NOMO-1 treated with dmso at 0.1 percent for 144 hours (cell line): Measurements from ENCODE around the gene MEGF11.
A peak's percentile ranks its signal among the peaks of the same experiment; 100 is the strongest.
"Not testable (repeated sequence)": the region's sequence is repeated elsewhere in the genome, so short reads cannot be mapped to it uniquely, and the experiment has no call there.

Source experiments
- DNase-seq: peaks from one replicate; lab custom pipeline; 2025; ENCODE audit not compliant: unreplicated experiment; lab: John Stamatoyannopoulos, UW

Gene MEGF11

DNA sequence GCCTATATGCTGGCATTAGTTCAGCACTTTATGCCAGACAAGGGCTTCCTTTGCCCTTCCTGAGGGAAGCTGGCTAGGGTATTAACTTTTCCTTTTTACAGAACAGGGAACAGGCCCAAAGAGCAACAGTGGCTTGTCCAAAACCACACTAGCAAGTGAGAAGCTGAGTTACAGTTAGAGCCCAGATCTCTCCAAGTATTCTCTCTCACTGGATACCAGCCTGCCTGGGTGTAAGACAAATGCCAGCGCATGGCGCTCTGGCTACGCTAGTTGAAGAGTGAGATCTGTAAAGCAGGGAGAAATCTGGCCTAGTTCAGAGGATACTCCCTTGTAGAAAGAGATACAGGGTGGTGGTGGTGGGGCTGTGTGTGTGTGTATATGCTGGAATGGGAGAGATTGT, 345.9 kb downstream of the MEGF11 start:
- no peak for DNase-seq

DNA sequence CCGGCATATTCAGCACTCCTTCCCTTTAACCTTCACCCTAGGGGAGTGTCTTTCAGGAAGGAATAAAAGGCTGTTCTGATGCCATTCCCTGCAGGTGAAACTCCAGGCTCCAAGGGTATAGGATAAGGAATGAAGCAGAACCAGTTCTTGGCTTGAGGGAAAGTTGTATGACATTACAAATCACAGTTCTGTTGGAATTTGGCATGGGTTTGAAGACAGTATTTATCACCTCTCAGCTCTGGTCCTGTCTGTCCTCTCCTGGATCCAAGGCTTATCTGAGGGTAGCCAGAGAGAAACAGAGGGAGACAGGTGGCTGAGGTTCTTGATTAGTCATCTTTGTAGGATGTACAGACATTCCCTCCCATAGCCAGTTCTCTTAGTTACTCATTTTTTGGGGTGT, 347.2 kb downstream of the MEGF11 start:
- no peak for DNase-seq

DNA sequence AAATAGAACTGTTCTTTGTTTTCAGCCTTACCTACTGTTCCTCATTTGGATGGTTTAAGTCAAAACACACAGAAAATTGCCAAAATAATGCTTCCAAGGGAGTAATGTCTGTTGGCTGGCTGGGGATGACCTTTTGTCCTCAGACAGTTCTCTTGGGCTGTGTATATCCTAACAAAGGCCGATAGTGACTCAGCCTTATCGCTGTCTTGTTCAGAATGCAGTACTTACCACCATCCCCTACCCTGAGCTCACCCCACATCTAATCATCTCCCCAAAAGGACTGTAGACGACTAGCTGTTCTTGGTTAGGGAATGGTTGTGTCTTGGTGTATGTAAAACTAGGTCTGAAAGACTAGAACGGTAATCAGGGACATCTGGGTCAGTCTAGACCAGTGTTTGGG, 349.2 kb downstream of the MEGF11 start:
- DNase-seq: no peak

DNA sequence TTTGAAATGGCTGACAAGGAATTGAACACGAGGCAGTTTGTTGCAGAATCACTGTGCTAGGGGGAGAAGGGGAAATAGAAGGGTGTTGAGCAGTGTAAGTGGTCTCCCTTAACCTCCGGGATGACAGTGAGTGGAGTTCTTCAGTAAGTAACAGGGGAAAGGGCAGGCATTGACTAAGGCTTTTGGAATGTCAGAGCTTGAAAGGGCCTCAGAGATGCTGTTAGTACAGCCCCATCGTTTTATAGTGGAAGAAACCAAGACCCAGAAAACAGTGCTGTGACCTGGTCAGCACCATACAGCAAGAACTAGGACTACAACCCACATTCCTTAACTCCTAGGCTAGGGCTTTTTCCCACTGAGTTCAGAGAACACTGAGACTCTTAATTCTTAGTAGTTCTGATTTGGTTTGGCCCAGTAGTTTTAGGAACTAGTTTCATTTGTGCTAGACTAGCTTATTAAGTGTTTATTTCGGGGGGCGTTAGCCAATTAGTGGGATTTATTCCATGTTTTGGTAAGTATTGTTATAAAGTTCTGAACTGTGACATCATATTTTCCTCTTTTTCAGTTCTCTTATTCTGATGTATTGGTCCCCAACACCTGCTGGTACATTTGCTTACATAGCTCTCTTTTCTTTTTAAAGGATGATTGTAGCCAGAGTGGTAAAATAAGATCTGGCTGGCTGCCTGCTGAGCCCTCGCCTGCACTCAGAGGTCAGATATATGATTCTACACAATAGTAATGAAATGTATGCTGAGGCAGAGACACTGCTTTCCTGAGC, 350.1 kb downstream of the MEGF11 start:
- no peak for DNase-seq

DNA sequence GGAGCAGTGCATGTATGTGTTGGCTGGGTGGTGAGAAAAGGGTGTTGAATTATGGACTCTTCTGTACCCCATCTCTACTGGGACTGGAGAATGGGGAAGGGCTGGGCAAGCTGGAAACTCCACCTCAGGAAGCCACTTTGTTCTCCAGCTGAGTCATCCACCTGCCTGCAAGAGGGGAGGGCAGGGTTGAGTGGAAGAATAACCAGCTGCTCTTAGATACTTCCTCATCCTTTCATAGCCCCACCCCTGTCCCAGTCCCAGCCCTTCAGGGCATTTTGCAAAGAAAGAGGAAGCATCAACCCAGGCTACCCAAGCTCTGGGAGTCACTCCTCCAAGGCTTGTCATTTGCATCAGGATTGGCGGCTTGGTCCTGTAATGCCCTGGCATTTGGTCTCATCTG, 351.2 kb downstream of the MEGF11 start:
- peak; percentile 95 for DNase-seq

DNA sequence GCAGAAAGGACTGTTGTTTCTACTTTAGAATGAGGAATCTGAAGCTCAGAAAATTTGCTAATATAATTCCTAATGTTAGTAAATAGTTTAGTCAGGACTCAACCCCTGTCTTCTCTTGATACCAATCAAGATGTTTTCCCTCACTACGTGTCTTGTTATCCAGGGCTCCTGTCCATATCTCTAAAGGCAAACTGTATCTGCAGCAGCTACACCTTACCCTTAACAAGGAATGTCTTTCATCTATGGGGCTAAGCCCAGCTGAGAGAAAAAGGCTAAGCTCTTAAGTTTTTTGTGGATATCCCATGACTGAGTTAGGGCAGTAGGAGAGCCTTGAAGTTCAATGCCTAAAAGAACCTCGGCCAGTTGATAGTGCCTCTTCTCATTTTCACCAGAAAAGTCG, 351.7 kb downstream of the MEGF11 start:
- no peak for DNase-seq

DNA sequence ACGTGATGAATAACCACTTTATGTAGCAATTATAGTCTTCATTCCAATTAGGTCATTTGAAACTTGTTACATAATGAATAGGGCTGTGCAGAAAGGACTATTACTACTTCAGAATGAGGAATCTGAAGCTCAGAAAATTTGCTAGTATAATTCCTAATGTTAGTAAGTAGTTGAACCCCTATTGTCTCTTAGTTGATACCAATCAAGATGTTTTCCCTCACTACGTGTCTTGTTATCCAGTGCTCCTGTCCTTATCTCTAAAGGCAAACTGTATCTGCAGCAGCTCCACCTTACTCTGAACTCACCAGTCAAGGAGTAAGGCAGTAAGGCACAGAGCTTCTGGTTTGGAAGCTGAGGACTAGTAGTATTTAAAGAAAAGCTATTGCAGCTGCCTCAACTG, 352.2 kb downstream of the MEGF11 start:
- no peak for DNase-seq

DNA sequence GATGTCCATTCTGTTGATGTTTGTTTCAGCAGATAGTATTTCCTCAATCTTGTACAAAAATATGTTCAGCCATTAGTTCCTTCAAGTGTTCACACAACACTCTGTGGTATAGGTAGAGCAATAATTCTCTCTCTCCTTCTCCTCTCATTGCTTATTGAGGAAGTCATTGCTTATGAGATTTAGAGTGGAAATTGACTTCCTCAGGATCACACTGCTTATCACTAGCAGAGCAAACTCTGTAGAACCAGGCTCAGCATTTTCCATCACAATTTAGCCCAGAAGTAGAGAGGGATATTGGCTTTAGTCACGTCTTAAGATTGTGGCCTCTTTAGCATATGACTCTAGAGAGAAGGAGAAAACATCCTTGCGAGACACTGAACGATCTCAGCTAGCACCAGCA, 353.1 kb downstream of the MEGF11 start:
- no peak for DNase-seq

DNA sequence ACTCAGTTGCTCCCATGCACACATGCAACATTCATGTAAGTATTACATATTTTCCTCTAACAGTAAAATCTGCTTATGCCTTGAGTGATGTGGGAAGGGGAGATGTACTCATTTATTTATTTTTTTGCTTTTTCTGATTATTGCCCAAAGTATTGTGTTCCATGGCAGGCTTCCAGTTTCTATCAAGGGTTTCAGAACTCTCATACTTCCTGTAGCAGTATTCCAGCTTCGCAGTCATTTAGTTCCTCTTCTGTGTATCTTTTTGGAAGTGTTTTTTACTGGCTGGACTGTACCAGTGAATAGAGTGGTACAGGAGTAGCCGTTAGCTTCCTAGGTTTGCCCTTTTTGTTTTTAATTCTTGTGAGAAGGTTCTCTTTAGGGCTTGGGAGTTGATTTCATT, 357.3 kb downstream of the MEGF11 start:
- DNase-seq: no peak

DNA sequence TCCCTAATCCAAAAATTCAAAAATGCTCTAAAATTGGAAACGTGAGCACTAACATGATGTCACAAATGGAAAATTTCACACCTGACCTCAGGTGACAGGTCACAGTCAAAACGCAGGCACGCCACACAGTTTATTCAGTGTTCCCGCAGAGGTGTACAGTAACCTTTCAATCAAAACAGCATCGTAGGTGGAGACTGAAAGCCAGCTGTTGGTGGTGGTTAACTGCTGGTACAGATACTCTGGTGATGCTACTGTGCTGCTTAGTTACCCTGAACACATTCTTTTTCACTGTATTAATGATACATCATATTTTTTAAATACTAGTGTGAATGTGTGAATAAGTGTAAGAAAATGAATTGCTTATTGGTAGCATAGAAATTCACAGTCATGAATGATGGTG, 360.5 kb downstream of the MEGF11 start:
- no peak for DNase-seq

DNA sequence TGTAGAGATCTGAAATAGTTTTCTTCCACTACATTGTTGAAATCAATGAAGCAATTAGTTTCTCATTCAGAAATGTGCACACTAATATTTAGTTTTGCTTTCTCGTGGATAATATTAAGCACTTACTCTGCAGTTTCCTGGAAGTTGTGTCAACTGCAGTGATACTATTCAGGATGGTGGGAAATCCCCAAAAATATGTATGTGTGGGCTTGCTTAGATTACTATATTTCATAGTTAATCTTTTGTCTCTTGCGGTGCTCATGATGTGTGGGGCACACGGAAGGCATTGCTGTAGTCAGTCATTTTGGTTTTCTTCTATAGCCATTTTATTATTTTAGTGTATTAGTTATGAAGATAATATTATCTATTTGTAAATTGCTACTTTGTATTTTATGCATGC, 364.6 kb downstream of the MEGF11 start:
- DNase-seq: no peak

DNA sequence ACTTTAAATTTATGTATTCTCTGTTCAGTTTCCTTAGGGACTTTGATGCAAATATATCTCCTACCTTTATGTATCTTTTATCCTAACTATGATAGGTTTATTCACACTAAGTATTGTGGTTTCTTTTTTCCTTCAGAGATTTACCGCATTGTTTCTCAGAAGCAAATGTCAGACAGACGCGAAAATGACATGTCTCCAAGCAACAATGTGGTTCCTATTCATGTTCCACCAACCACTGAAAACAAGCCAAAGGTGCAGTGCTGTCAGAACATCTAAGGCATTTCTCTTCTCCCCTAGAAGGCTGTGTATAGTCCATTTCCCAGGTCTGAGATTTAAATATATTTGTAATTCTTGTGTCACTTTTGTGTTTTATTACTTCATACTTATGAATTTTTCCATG, 366.0 kb downstream of the MEGF11 start:
- DNase-seq: no peak

DNA sequence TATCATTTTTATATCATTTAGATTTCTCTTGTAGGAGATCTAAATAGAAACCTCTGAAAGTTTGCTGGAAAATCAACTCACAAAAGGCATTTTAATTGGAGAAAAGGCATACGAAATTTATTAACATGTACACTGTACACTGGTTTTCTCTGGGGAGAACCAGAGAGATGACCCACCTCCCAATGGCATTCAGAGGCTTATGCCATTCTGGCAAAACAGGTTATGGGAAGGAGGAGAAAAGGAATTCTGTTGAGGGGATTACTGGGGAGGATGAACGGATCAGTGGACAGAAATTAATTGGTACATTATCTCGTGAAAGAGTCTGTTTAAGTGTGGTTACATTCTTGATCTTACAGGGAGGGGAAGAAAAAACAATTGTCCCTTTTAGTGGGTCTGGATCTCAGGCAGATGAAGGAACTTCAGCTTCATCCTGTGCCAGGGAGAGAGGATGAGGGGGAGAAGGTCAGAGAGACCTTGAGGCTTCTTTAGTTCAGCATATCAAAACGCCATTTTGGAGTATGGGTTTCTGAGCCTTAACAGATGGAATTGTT, 367.8 kb downstream of the MEGF11 start:
- no peak for DNase-seq

DNA sequence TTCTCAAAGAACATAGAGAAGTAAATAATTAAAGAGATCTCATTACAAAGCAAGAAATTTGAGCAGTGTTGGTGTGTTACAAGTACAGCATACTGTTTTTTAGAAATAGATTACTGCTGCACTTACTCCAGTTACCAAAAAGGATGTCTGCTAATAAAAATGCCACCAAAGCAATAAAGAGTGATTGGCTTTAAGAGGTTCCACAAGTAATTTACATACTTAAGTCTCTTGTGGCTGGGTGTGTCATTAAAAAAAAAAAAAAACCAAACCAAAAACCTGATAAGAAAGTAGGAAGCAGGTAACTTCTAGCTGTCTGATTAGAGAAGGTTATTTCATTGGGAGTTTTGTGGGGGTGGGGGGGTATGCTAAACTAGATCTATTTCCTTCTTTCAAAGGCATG, 369.0 kb downstream of the MEGF11 start:
- DNase-seq: no peak

DNA sequence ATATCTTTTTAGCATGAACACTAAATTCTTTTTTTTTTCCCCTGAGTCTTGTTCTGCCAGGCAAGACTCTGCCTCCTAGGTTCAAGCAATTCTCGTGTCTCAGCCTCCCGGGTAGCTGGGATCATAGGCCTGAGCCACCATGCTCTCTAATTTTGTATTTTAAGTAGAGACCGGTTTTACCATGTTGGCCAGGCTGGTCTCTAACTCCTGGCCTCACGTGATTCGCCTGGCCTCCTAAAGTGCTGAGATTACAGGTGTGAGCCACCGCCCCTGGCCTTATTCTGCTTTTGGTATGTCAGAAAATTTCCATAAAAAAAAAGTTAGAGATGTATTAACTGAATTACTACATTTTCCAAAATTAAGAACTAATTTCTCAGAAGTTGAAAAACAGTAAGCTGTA, 370.0 kb downstream of the MEGF11 start:
- DNase-seq: no peak

DNA sequence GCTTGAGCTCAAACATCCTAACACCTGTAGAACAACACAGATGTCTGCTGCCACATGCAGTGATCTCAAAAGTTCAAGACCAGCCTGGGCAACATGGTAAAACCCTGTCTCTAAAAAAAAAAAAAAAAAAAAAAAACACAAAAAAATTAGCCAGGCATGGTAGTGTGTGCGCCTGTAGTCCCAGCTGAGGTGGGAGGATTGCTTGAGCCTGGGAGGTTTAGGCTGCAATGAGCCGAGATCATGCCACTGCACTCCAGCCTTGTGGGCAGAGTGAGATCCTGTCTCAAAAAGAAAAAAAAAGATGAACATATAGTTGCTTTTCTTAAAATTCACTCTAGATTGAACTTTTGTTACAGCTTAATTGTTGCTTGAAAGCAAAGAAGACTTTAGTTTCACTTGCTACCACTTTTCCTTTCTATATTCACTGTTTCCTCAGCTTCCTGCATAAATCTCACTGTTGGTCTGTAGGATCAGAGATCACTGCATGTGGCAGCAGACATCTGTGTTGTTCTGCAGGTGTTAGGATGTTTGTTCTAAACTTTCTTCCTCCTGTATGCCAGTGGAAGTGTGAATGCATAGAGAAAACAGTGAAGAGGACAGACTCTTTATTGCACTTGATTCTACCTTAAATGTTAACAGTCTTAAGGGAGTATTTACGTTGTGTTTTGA, 371.6 kb downstream of the MEGF11 start:
- no peak for DNase-seq

DNA sequence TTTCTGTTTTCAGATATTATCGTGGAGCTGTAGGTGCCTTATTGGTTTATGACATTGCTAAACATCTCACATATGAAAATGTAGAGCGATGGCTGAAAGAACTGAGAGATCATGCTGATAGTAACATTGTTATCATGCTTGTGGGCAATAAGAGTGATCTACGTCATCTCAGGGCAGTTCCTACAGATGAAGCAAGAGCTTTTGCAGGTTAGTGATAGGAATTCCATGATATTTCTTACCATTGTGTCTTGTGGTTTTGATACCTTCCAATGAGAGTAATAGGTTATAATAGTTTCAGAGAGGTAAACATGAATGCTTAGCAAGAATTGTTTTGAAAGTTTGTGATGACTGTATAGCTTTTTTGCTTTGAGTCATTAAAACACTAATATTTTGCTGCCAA, 375.8 kb downstream of the MEGF11 start:
- no peak for DNase-seq

DNA sequence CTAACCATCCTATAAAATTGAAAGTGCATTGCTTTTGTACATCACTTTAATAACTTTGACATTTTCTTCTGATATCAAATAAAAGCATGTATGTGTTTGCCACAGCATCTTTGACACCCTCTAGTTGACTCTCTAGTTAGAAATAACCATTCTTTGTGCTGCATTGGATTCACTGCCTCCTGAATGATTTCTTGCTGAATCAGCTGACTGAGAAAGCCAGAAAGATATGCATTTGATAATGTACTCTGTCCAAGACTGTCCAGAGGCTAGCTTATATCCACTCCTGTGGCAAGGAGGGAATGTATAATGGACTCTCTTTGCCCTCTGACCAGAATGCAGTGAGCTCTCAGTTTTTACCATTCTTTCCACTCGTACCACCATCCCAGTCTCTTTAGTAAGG, 378.1 kb downstream of the MEGF11 start:
- no peak for DNase-seq

DNA sequence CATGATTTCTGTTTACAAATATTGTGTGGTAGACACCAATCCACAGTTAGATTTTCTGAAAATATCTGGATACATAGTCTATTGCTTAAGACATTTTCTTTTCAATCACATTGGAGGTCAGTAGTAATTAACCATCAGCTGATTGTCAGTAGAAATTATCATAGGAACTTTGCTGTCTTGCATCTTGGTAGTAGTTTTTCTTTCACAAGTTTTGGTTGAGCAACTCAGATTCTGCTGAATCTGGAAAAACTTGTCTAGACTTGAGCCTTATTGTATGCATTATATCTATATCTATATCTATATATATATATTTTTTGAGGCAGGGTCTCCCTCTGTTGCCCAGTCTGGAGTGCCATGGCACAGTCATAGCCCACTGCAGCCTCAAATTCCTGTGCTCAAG, 380.3 kb downstream of the MEGF11 start:
- DNase-seq: no peak

DNA sequence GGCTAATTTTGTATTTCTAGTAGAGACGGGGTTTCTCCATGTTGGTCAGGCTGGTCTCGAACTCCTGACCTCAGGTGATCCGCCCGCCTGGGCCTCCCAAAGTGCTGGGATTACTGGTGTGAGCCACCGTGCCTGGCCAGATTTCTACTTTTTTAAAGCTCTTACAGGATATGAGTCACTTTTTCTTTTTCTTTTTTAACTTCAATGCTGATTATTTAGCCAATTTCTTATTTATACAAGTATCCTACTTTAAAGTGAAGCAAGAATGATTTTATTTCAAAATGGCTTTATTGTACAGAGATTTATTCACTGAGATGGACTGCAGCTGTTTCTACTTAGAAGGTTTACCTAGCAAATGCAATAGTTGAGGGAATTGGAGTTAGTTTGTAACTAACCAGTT, 381.0 kb downstream of the MEGF11 start:
- not testable (repeated sequence) for DNase-seq

DNA sequence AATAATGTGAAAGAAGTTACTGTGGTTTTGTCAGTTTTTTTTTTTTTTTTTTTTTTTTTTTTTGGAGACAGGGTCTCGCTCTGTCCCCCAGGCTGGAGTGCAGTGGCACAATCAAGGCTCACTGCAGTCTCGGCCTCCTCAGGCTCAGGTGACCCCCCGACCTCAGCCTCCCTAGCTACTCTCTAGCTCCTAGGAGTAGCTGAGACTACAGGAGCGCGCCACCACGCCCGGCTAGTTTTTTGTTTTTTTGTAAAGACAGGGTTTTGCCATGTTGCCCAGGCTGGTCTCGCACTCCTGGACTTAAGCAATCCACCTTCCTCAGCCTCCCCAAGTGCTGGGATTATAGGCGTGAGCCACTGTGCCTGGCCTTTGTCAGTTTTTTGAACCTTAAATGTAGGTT, 381.7 kb downstream of the MEGF11 start:
- not testable (repeated sequence) for DNase-seq

DNA sequence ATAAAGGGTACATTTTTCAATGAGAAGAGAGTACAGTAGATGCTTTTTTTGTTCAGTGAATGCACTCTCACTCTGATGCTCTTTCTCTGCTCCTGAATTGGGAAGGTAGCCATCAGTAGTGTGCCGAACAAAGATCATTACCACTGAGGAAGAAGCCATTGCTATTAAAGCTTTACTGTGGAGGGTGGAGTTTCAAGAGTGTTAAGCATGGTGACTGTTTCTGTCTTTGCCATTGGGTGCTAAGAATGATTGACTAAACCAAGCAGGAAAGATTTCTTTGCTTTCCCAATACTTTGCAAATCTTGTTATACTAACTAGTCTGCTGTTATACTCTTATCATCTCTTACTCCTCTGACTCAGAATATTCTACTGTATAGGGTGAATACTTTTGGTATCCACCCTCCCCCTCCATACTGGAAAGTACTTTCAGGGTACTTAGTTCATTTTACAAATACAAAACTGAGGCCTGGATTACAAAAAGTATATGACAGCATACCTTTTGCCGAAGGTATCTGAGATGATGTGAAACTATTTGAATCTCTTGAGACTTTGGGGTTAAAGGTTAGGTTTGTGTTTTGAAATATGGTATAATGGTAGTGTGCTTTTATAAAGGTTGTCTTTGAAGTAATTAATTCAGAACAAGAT, 382.5 kb downstream of the MEGF11 start:
- DNase-seq: peak; percentile 12
